OCI-LY7 (cell line): ENCODE results near the gene AAGAB. TPM values are rescaled to one million over a fixed set of nuclear protein-coding genes. Genes with fewer than 3 reads are reported as not detected.

ENCODE experiments used
- BruUV-seq: library from RNA; stranded (reverse); fragments of 400-500 nt; replicated peaks from 2 replicates; lab custom pipeline; 2021; lab: Mats Ljungman, UMichigan
- CTCF ChIA-PET: fragments of 300-600 bp; sonication (Branson Sonifier 250); formaldehyde crosslinking; loops from one replicate; lab custom pipeline; 2022; ENCODE audit warnings: antibody characterized with exemption; ENCODE audit not compliant: unreplicated experiment; lab: Charles Lee
- POLR2A ChIA-PET: fragments of 300-600 bp; sonication (Branson Sonifier 250); formaldehyde crosslinking; loops from one replicate; lab custom pipeline; 2022; ENCODE audit warnings: antibody characterized with exemption; lab: Charles Lee
- DNase-seq: peaks from one replicate; pipeline ENCODE4 v3.0.0-alpha.2; 2015; ENCODE audit warnings: low spot score
- H2AFZ ChIP-seq: fragments of 200-600 bp; sonication (generic), shearing (Covaris generic); 2 replicates; pipeline ENCODE4 v1.6.1; 2014; ENCODE audit warnings: mild to moderate bottlenecking, antibody characterized with exemption, low read length, moderate library complexity
- H3K27ac ChIP-seq: fragments of 200-600 bp; sonication (generic); 2 replicates; pipeline ENCODE4 v1.5.1; 2014; ENCODE audit warnings: mixed run types, low read depth, mild to moderate bottlenecking, moderate library complexity, low read length, inconsistent platforms; ENCODE audit not compliant: poor library complexity, severe bottlenecking
- H3K36me3 ChIP-seq: fragments of 200-600 bp; sonication (generic); 2 replicates; pipeline ENCODE4 v1.6.1; 2014; ENCODE audit warnings: mild to moderate bottlenecking, antibody characterized with exemption, low read length, moderate library complexity, mixed read lengths; ENCODE audit not compliant: insufficient read depth
- H3K4me1 ChIP-seq: fragments of 200-600 bp; sonication (generic); 2 replicates; pipeline ENCODE4 v1.5.1; 2014; ENCODE audit warnings: mild to moderate bottlenecking, low read length; ENCODE audit not compliant: insufficient read depth, poor library complexity, severe bottlenecking
- H3K4me2 ChIP-seq: fragments of 200-600 bp; sonication (generic); 2 replicates; pipeline ENCODE4 v1.6.1; 2014; ENCODE audit warnings: mild to moderate bottlenecking, low read length
- H3K4me3 ChIP-seq: fragments of 200-600 bp; sonication (generic); 2 replicates; pipeline ENCODE4 v1.5.1; 2014; ENCODE audit warnings: mild to moderate bottlenecking, low read depth, low read length; ENCODE audit not compliant: poor library complexity, severe bottlenecking
- H3K79me2 ChIP-seq: fragments of 200-600 bp; sonication (generic); 2 replicates; pipeline ENCODE4 v1.6.1; 2016; ENCODE audit warnings: low read depth, mild to moderate bottlenecking, low read length, moderate library complexity, mixed read lengths; ENCODE audit not compliant: insufficient read depth
- H3K9me2 ChIP-seq: fragments of 200-600 bp; sonication (generic); 2 replicates; pipeline ENCODE4 v1.6.1; 2016; ENCODE audit warnings: mild to moderate bottlenecking, low read length, mixed read lengths; ENCODE audit not compliant: insufficient read depth
- H3K9me3 ChIP-seq: fragments of 200-600 bp; sonication (generic); 2 replicates; pipeline ENCODE4 v1.6.1; 2014; ENCODE audit warnings: mild to moderate bottlenecking, mixed run types, low read length, mixed read lengths
- H4K20me1 ChIP-seq: fragments of 200-600 bp; sonication (generic); 2 replicates; pipeline ENCODE4 v1.6.1; 2014; ENCODE audit warnings: mild to moderate bottlenecking, antibody characterized with exemption, low read length, moderate library complexity, mixed read lengths; ENCODE audit not compliant: insufficient read depth
- EZH2phosphoT487 ChIP-seq: fragments of 200-600 bp; sonication (generic); IDR thresholded peaks from 2 replicates; pipeline ENCODE4 v1.6.1; 2018; ENCODE audit warnings: low read depth, borderline replicate concordance, mild to moderate bottlenecking, mixed run types, antibody characterized with exemption, low read length, moderate library complexity, mixed read lengths
- intact Hi-C: fragments of 100-400 bp; cut with micrococcal nuclease; formaldehyde crosslinking; loops from one replicate; pipeline ENCODE4 v1.10.0; 2022; ENCODE audit not compliant: unreplicated experiment
- total RNA-seq, 2 experiments: library from RNA; depleted of rRNA in 1 of 2; stranded (reverse); fragments of >200 nt in 1 of 2; shearing (Covaris generic) in 1 of 2; gene quantifications; 2 replicates each; pipeline ENCODE4 v1.2.3, GENCODE V29; 2014 to 2022
- TF ChIP-seq, protein P1 (sequence below): fragments of 200-600 bp; sonication (generic); conservative IDR thresholded peaks from 2 replicates; pipeline ENCODE4 v1.5.1; 2014; ENCODE audit warnings: mild to moderate bottlenecking, antibody characterized with exemption, low read length, moderate library complexity, mixed read lengths

The AAGAB gene
- total RNA-seq, 2 experiments from 2014 or later, result 31.0 to 39.9 TPM

- Histone ChIP-seq H3K4me1 (no peaks in the 10 kb centered on the region), H3K9me2 (no peaks in the 10 kb centered on the region), H2AFZ (no peak overlapping the region), H3K36me3 (peaks cover 86% of the 10 kb centered on the region), H3K4me2 (no peak overlapping the region), H3K79me2 (no peaks in the 10 kb centered on the region), H3K9me3 (no peaks in the 10 kb centered on the region), H3K4me3 (no peak overlapping the region), H3K27ac (no peak overlapping the region), H4K20me1 (no peaks in the 10 kb centered on the region)
- TF ChIP-seq EZH2phosphoT487, result no peak
- TF ChIP-seq, protein P1, sequence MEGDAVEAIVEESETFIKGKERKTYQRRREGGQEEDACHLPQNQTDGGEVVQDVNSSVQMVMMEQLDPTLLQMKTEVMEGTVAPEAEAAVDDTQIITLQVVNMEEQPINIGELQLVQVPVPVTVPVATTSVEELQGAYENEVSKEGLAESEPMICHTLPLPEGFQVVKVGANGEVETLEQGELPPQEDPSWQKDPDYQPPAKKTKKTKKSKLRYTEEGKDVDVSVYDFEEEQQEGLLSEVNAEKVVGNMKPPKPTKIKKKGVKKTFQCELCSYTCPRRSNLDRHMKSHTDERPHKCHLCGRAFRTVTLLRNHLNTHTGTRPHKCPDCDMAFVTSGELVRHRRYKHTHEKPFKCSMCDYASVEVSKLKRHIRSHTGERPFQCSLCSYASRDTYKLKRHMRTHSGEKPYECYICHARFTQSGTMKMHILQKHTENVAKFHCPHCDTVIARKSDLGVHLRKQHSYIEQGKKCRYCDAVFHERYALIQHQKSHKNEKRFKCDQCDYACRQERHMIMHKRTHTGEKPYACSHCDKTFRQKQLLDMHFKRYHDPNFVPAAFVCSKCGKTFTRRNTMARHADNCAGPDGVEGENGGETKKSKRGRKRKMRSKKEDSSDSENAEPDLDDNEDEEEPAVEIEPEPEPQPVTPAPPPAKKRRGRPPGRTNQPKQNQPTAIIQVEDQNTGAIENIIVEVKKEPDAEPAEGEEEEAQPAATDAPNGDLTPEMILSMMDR, result no peak
- CTCF ChIA-PET, result no interaction called here
- DNase-seq, result no peak
- intact Hi-C loops, result no loop called here
- BruUV-seq, result no TSS peak
- POLR2A ChIA-PET, result no interaction called here
Measured at GRCh38 chr15:67189326-67190051, 65.0 kb downstream of the AAGAB start.

DNA sequence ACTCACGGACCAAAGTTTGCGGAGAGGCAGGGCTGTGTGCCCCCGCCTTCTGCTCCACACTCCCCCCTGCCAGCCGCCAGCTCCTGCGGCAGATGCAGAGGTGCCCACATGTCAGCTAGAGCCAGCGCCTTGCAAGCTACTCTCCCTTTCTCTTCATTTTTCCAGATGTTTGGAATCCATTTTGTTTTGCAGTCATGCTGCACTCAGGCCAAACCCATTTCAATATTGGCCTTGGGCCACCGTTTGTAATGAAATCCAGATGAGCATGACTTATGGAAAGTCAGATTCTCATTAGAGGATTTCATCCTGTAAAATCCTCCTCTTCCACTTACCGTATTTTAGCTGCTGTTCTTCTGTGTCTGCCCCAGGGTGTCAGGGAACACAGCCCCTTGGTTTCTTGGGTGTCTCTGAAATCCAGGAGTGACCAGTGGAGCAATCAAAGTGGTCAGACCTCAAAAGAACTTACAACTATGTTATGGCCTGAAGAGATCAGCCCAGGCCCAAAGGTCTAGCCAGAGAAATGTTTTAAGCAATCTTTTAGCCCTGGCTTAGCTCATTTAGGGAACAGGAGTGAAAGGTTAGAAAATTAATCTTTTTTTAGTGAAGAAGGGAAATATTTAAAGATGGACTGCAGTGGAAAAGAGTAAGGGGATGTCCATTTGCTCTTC, 65.8 kb downstream of the AAGAB start:
- no peaks in the 10 kb centered on the region for H3K79me2 ChIP-seq
- no peak overlapping the region for H3K4me3 ChIP-seq
- ChIA-PET POLR2A (no interaction called here), CTCF (no interaction called here)
- TF ChIP-seq EZH2phosphoT487, result no peak
- TF ChIP-seq, protein P1, result no peak
- H3K27ac ChIP-seq, result no peak overlapping the region
- H3K4me1 ChIP-seq, result no peaks in the 10 kb centered on the region
- no peaks in the 10 kb centered on the region for H3K9me3 ChIP-seq
- no peak overlapping the region for H2AFZ ChIP-seq
- DNase-seq, result no peak
- peaks cover 90% of the 10 kb centered on the region for H3K36me3 ChIP-seq
- BruUV-seq, result no TSS peak
- no peaks in the 10 kb centered on the region for H4K20me1 ChIP-seq
- intact Hi-C loops, result no loop called here
- no peak overlapping the region for H3K4me2 ChIP-seq
- H3K9me2 ChIP-seq, result no peaks in the 10 kb centered on the region

DNA sequence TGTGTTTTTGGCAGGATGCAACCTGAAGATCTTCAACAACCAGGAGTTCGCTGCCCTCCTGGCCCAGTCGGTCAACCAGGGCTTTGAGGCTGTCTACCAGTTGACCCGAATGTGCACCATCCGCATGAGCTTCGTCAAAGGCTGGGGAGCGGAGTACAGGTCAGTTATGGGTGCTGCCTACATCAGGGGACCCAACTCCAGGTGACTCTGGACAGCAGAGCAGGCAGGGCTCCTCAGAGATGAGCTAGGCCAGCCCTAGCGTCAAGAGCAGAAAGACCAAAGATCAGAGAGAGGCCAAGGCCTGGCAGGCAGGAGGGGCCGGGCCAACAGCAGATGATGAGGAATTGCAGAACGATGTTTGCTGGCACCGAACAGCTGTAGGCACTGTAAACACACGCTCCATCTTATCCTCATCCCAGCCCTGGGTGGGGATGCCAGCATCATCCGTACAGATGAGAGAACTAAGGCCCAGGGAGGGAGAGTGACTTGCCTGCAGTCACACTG, 67.1 kb downstream of the AAGAB start:
- intact Hi-C loops, result no loop called here
- CTCF ChIA-PET, result no interaction called here
- H3K79me2 ChIP-seq, result no peaks in the 10 kb centered on the region
- POLR2A ChIA-PET, result interaction anchor here (0.5 kb wide), 1 partner anchor 74 kb away, joined by 3 read pairs; no protein-coding TSS in a partner anchor
- no peak overlapping the region for H2AFZ ChIP-seq
- no peaks in the 10 kb centered on the region for H3K9me3 ChIP-seq
- DNase-seq, result no peak
- H3K4me1 ChIP-seq, result no peaks in the 10 kb centered on the region
- H3K4me3 ChIP-seq, result no peak overlapping the region
- H3K36me3 ChIP-seq, result peaks cover 83% of the 10 kb centered on the region
- BruUV-seq, result no TSS peak
- no peak overlapping the region for H3K27ac ChIP-seq
- no peak overlapping the region for H3K4me2 ChIP-seq
- H3K9me2 ChIP-seq, result no peaks in the 10 kb centered on the region
- no peaks in the 10 kb centered on the region for H4K20me1 ChIP-seq
- TF ChIP-seq, protein P1, result no peak
- TF ChIP-seq EZH2phosphoT487, result no peak
